ENCODE data around the gene CNDP1. TPM values are rescaled to one million over a fixed set of nuclear protein-coding genes. Genes with fewer than 3 reads are reported as not detected.

The CNDP1 gene
- total RNA-seq, 2 experiments from 2014 or later, result 0.25 to 0.39 TPM

GRCh38 chr18:74604774-74605173, 70.5 kb downstream of the CNDP1 start:
- ATAC-seq (ENCODE audit: poor library complexity), result no peak
- TF ChIP-seq CTCF (IDR thresholded peaks at IDR 0.05), result no peak
- Mint-ChIP-seq H3K9me3 (no peaks in the 10 kb centered on the region), H3K36me3 (ENCODE audit: low read depth) (no peaks in the 10 kb centered on the region), H3K4me3 (no peak overlapping the region), H3K27ac (no peak overlapping the region), H3K27me3 (no peaks in the 10 kb centered on the region), H3K4me1 (ENCODE audit: low read depth) (peaks cover 59% of the 10 kb centered on the region)
- ChIA-PET CTCF (no interaction called here), POLR2A (interaction anchor here (2.4 kb wide), 1 partner anchor 7 kb away, joined by 10 read pairs; the partner anchor contains the start of gene ZNF407)
- Histone ChIP-seq H3K36me3 (ENCODE audit: insufficient read depth, low read length) (peaks cover 3% of the 10 kb centered on the region), H3K4me3 (ENCODE audit: low read length) (no peak overlapping the region), H3K27ac (ENCODE audit: low read depth in 1 of 2, low read length in 2 of 2) (no peak overlapping the region), H3K9me3 (ENCODE audit: control insufficient read depth in 1 of 2, insufficient read depth in 1 of 2, low read length in 2 of 2) (no peaks in the 10 kb centered on the region), H3K27me3 (ENCODE audit: control insufficient read depth in 1 of 2, insufficient read depth in 2 of 2, low read length in 2 of 2) (no peaks in the 10 kb centered on the region), H3K4me1 (ENCODE audit: insufficient read depth, low read length) (peaks cover 7% of the 10 kb centered on the region)
- DNase-seq, result no peak
- intact Hi-C loops (cut with DNase I, micrococcal nuclease), result no loop called here

GRCh38 chr18:74608681-74609080, 74.4 kb downstream of the CNDP1 start:
- no peak for ATAC-seq (ENCODE audit: poor library complexity)
- ChIA-PET CTCF (interaction anchor here (0.6 kb wide), 1 partner anchor 34 kb away, joined by 3 read pairs; no protein-coding TSS in a partner anchor), POLR2A (no interaction called here)
- intact Hi-C loops (cut with DNase I, micrococcal nuclease), result no loop called here
- Histone ChIP-seq H3K4me3 (ENCODE audit: low read length) (no peak overlapping the region), H3K27ac (ENCODE audit: low read depth in 1 of 2, low read length in 2 of 2) (no peak overlapping the region), H3K36me3 (ENCODE audit: insufficient read depth, low read length) (no peaks in the 10 kb centered on the region), H3K27me3 (ENCODE audit: control insufficient read depth in 1 of 2, insufficient read depth in 2 of 2, low read length in 2 of 2) (no peaks in the 10 kb centered on the region), H3K9me3 (ENCODE audit: control insufficient read depth in 1 of 2, insufficient read depth in 1 of 2, low read length in 2 of 2) (no peaks in the 10 kb centered on the region), H3K4me1 (ENCODE audit: insufficient read depth, low read length) (peaks cover 4% of the 10 kb centered on the region)
- Mint-ChIP-seq H3K36me3 (ENCODE audit: low read depth) (no peaks in the 10 kb centered on the region), H3K4me3 (no peak overlapping the region), H3K27me3 (no peaks in the 10 kb centered on the region), H3K27ac (no peak overlapping the region), H3K9me3 (no peaks in the 10 kb centered on the region), H3K4me1 (ENCODE audit: low read depth) (peaks cover 59% of the 10 kb centered on the region)
- no peak for DNase-seq
- no peak for TF ChIP-seq CTCF (IDR thresholded peaks at IDR 0.05)

GRCh38 chr18:74609535-74609934, 75.2 kb downstream of the CNDP1 start:
- Histone ChIP-seq H3K36me3 (ENCODE audit: insufficient read depth, low read length) (no peaks in the 10 kb centered on the region), H3K4me3 (ENCODE audit: low read length) (no peak overlapping the region), H3K27ac (ENCODE audit: low read depth in 1 of 2, low read length in 2 of 2) (no peak overlapping the region), H3K9me3 (ENCODE audit: control insufficient read depth in 1 of 2, insufficient read depth in 1 of 2, low read length in 2 of 2) (no peaks in the 10 kb centered on the region), H3K27me3 (ENCODE audit: control insufficient read depth in 1 of 2, insufficient read depth in 2 of 2, low read length in 2 of 2) (no peaks in the 10 kb centered on the region), H3K4me1 (ENCODE audit: insufficient read depth, low read length) (peaks cover 4% of the 10 kb centered on the region)
- Mint-ChIP-seq H3K9me3 (no peaks in the 10 kb centered on the region), H3K4me3 (no peak overlapping the region), H3K4me1 (ENCODE audit: low read depth) (peaks cover 52% of the 10 kb centered on the region), H3K36me3 (ENCODE audit: low read depth) (no peaks in the 10 kb centered on the region), H3K27me3 (no peaks in the 10 kb centered on the region), H3K27ac (no peak overlapping the region)
- ChIA-PET CTCF (interaction anchor here (0.6 kb wide), 1 partner anchor 33 kb away, joined by 3 read pairs; no protein-coding TSS in a partner anchor), POLR2A (interaction anchor here (1.3 kb wide), 1 partner anchor 12 kb away, joined by 8 read pairs; the partner anchor contains the start of gene ZNF407)
- ATAC-seq (ENCODE audit: poor library complexity) (no peak), DNase-seq (no peak)
- intact Hi-C loops (cut with DNase I, micrococcal nuclease), result no loop called here
- TF ChIP-seq CTCF (IDR thresholded peaks at IDR 0.05), result no peak
